GM19193 (cell line): Measurements from ENCODE around the gene SEC61A1.
A peak's percentile ranks its signal among the peaks of the same experiment; 100 is the strongest.

Source experiments
- POLR2A ChIP-seq: IDR thresholded peaks from 4 replicates; pipeline ENCODE4 v1.6.1; 2011; ENCODE audit not compliant: insufficient read depth, insufficient read length; ENCODE audit errors: extremely low read depth

Gene SEC61A1

DNA sequence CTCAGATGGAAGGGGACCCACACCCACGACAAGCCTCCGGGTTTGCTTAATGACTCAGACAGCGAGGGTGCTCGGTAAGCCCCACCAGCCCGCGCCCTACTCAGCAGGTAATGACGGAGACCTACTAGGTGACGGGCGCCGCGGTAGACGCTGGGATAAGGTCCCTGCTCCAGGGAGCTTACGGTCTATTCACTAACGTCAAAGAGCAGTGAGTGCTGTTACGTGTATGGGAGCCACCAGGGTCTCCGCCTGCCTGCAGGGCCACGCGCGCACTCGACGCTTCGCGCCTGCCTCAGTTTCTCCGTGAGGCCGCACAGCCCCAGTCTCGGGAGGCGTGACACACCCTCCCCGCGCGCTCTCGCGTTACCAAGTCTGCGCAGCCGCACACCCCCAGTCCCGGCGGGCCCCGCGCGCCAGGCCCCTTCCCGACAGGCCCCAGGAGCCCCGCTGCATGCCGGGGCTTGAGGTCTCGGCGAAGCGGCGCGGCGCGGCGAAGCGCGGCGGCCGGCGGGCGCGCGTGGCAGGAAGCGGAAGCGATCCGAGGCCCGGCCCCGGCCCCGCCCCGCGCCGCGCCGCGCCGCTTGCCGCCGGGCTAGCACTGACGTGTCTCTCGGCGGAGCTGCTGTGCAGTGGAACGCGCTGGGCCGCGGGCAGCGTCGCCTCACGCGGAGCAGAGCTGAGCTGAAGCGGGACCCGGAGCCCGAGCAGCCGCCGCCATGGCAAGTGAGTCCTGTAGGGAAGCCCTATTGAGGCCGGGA is at the start of gene SEC61A1:
TSS of gene SEC61A1 (plus strand) at position 601 of the 758 bp plus-strand sequence. CDS start at position 717, 116 bp downstream.
- peak; percentile 94 for TF ChIP-seq POLR2A

DNA sequence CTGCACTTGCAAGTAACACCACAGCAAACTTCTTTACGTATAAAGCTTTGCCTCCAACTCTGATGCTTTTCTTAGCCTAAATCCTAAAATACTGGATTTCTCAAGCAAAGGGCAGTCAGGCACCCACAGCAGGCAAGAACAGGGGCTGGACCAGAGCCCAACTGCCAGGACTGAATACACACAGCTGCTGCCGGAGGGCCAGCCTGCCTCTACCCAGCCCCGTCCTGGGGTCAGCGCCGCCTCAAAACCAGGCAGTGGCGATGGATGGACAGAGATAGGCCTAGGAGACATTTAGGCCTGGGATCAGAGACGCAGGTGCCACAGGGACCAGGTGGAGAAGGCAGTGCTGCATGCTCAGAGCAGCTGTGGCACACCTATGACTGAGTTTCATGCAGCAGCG is 47.6 kb upstream of the SEC61A1 start:
- no peak for TF ChIP-seq POLR2A

- no peak for TF ChIP-seq POLR2A
Measured at GRCh38 chr3:128006061-128007032, 45.9 kb upstream of the SEC61A1 start.

- no peak for TF ChIP-seq POLR2A
Measured at GRCh38 chr3:128007033-128007424, 45.2 kb upstream of the SEC61A1 start.

DNA sequence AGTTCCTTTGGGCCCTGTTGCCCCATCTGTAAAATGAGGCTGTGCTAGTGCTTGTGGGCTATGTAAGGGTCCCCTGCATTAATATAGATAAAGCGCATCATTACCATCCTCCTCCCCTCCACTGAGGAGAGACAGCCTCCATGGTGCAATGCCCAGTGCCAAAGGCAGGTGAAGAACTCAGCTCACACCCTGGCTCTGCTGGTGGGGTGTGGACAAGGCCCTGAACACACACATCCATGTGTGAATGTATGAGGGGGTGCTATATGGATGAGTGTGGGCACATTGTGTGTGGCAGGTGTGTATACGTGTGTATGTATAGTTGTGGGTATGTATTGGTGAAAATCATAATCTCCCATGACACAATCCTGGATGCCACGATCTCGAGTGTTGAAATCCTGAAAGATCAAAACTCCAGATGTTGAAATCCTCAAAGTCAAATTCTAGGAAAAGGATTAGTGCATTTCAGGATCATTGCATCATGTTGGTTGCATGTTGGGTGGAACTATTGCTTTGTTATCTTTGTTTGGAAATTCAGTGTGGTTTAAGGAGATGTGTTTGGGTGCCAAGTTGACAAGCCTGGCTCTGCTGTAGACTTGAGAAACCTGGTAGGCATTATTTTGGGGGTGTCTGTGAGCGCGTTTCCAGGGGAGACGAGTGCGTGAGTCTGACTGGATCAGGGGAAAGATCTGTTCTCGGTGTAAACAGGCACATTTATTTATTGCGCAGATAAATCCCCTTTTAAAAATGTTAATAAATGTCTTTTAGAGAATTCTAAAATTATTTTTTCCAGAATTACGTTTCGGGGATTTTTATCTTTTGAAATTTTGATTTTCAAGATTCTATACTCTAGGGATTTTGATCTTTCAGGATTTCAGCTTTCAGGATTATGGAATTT is 42.0 kb upstream of the SEC61A1 start:
- TF ChIP-seq POLR2A, result no peak

DNA sequence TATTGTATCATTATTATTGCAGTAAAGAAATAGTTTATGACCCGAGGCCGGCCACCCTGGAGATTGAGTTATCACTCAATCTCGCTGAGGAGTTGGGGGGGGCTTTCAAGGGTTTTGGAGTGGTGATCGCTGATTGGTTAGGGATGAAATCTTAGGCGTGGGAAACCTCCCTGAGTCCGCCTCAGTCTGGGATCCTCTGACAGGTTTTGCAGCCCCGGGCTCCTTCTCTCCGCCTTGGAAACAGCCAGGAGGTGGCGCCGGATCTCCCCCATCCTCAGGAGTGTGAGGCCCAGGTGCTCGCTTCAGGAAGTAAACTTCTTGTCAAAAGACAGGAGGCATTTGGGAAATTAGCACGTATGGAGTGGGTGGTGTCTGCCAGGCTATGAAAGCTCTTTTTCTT is 41.1 kb upstream of the SEC61A1 start:
- no peak for TF ChIP-seq POLR2A

- TF ChIP-seq POLR2A, result no peak
Measured at GRCh38 chr3:128012050-128012449, 40.2 kb upstream of the SEC61A1 start.

DNA sequence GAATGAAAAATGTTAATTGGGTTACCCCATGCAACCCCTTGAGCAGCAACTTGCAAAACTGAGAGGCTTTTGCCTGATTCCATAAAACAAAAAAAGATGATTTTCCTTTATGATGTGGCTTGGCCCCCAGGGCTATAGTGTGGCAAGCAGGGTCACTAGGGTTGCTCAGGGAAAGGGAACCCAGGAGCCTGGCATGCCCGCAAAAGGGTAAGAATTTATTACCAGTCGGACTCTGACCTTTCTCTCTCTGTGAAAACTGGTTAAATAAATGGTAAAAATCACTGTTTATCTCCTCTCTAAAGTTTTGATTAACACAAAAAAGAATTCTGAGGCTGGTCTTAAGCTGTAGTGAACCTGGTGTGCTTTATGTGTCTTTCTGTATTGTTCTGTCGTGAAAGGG is 37.7 kb upstream of the SEC61A1 start:
- no peak for TF ChIP-seq POLR2A

DNA sequence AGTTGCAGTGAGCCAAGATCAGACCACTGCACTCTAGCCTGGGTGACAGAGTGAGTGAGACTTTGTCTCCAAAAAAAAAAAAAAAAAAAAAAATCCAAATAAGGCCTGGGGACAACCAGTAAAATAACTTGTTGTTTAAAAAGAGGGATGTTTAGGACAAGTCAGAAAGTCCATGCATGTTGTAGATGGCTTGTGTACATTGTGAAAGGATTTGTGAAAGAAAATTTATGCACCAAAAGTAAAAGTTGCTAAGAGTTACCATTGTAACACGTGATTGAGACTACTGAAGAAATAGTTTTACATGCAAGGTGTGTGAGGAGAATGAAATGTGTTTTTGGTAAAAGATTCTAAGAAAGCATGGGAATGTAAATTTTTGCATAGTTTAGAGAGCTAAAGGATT is 35.7 kb upstream of the SEC61A1 start:
- no peak for TF ChIP-seq POLR2A

DNA sequence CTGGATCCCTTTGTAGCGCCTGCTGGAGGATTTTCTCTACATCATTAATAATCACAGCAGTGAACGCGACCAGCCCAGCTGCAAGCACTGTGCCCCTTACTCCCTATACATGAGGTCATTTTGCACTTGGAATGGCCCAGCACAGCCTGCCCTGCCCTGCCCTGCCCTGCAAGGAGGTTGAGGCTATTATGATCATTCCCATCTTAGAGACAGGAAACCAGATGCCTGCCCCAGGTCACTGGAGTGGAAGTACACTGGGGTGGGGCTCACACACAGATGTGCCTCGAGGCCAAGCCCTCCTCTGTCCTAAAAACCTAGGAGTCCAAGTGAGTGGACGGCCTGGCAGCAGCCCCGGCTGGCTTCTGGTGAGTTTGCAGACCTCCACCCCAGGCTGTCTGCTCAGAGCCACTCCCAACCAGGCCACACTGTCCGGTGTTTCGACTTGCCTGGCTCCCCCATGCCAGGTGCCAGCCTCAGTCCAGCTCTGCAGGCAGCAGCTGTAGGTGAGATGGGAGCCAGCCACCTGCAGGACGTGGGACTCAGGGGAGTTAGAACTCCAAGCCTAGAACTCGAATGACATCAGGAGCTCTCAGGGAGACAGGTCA is 30.4 kb upstream of the SEC61A1 start:
- TF ChIP-seq POLR2A, result no peak

DNA sequence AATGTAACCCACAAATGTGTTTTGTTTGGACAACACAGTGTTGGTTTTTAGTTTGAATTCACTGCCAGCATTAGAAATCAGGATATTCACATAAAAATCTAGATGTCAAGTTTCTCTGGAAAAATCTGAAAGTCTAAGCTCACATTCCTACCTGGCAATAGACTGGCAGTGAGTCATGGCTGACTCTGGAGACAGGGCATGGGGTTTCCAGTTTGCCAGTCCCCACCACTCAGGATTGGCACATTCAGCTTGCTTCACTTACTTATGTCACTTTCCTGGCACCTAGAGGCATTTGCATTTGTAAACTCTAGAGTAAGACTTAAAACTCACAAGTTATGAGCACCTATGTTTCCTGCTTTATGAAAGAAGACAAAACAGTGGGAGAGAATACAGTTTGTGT is 19.1 kb upstream of the SEC61A1 start:
- TF ChIP-seq POLR2A, result no peak

DNA sequence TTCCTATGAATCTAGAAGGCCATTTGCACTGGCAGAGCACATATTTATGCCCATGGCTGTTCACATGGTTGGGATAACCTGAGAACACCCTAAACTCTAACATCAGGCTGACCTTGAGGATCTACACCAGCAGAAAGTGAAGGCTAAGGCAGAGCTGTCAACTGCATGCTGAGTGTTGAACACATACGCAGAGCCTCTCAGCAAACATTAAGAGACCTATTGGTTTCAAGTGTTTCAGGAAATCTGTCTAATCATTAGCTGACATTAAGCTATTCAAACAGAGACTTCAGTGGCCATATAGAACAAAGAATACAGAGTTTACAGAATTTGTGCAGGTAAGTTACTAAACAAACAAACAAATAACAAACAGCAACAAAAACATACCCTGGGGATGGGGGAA is 16.1 kb upstream of the SEC61A1 start:
- TF ChIP-seq POLR2A, result no peak

DNA sequence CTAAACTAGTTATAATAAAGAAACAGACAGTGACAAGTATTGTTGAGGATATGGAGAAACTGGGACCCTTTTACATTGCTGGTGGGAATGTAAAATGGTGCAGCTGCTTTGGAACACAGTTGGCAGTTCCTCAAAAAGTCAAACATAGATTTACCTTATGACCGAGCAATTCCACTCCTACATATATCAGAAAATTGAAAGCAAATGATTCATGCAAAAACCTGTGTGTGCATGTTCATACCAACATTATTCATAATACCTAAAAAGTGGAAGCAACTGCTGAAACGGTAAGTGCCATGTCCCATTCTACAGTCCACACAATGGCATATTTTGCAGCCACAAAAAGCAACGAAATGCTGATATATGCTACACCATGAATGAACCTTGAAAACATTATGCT is 12.2 kb upstream of the SEC61A1 start:
- no peak for TF ChIP-seq POLR2A

- TF ChIP-seq POLR2A, result no peak
Measured at GRCh38 chr3:128040660-128041059, 11.6 kb upstream of the SEC61A1 start.
